GM21786 (cell line): ENCODE results near the gene DNAI1.

ENCODE experiments used
- ATAC-seq: cut with Tn5 transposase; IDR thresholded peaks from one replicate; pipeline ENCODE4 v1.9.1; 2021; ENCODE audit not compliant: unreplicated experiment

Gene DNAI1

DNA sequence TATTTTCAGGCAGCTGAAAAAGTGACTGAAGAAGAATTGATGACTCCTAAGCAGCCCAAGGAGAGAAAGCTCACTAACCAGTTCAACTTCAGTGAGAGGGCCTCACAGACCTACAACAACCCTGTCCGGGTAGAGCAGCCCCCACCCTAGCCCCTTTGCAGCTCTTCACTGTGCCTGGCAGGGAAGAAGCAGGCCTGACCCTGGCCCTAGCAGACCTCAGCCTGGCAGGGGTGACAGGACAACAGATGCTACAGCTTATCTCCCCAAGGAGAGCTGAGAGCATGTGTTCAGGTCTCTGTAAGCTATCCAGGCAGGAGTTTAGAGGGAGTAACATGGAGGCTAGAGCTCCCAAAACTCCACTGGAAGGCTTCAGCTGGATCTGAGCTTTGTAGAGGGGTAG lies 31.8 kb downstream of the DNAI1 start:
- no peak for ATAC-seq

DNA sequence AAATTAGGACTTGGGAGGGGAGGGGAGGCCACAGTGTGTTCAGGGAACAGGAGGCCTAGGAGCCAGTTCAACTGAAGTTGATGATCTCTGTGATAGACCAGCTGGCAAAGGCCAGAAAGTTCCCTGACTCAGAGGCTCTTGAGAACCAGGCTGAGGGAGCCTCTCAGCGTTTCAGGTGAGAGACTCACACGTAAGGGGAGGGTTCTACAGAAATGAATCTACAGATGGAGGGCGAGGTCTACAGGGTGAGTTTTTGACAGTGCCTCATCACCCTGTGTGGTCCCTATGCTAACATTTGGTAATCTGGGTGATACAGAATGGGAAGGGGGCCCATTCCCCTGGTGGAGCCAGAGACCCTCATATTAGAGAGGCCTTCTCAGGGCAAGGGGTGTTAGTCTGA lies 32.2 kb downstream of the DNAI1 start:
- ATAC-seq, result no peak

DNA sequence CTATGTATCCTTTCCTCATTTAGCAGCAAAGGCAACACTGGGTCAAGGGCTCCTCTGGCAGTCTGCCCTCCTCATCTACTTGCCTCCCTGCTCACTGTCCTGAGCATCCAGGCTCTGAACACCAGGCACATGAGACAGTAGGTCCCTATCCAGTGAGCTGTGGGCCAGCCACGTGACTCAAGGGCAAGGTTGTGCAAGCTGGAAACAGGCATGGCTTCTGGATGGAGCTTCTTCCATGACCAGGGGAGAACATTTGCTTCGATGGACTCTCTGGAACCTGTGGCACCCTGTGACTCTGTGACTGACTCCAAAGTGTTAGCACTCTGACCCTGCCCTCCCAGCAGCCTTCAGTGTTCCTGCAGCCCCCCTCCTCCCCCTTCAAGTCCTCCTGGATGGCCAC lies 33.0 kb downstream of the DNAI1 start:
- ATAC-seq, result no peak

DNA sequence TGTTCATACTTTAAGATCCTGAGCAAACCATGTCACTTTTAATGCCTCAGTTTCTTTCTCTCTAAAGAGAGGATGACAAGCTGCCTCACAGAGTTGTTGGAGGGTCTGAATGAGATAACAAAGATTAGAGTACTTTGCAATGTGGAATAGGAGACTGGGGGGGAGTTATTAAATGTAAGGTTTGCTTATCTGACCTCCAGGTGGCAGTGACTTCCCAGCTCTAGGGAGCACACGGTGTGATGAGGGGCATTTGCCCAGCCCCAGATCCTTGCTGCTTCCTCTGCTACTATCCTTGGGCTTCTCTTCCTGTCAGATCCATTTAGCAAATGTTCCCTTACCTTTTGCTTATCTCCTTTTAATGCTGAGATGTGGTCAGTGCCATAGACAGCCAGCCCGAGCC lies 33.4 kb downstream of the DNAI1 start:
- ATAC-seq, result no peak

DNA sequence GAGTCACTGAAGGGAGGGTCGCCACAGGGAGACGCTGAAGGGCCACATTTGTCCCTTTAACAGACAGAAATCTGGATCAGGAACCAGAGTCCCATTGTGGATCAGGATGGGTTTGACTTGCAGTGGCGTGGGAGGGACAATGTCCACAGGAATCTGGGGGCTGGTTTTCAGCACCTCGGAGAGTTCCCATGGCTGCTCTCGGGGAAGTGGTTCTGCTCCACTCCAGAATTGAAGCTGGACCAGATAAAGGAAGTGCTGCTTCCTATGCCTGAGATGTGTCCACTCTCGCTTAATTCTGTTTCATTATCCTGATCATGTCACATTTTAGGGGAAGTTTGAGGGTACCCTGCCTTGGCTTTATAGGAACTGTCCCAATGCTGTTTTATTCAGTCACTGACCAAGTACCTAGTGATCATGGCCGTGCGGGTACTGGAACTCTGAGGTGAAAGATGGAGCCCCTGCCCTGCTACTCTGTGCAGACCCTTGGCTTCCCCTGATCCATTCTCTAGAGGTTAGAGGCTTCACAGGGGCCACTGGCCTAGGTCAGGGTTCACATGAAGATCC lies 35.4 kb downstream of the DNAI1 start:
- ATAC-seq, result no peak

DNA sequence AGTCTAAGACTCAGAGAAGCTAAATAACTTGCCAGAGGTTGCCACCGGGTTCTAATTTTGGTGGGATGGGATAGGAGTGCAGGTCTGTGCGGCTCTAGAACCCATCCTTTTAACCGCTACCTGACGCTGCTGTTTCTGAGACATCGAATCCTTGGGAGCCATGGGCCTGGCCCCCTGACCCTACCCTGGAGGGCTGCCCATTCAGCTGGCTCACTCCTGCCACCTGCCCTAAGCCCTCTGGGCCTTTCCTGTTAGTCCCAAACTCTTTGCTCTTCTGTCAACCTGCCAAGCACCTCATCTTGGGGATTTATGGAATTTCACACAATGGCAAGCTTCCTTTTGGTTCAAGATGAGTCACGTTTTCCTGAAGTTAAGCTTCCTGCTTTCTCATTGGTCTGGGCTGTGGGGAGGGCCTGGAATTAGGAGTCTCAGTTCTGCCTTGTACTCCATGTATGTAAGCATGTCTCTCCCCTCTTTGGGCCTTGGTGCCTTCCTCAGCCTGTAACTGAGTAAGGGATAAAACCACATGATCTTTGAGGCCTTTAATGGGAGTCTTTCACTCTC lies 37.6 kb downstream of the DNAI1 start:
- ATAC-seq, result no peak

DNA sequence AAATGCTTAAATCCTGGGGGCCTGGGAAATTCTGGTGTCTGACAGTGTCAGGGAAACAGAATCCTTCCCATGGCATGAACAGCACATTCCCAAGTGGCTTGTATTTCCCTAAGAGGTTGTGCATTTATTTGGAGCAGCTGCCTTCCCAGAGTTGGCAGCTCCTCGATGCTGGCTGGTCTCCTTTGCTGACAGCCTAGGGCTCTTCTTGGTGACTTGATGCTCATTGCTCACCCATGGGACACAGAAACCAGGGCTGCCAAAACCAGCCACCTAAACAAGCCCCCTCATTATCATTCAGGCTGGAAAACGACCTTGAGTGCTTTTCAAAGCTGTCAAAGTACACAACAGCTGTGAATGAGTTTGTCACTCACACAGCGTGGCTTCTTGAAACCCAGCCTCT lies 39.9 kb downstream of the DNAI1 start:
- ATAC-seq, result no peak

DNA sequence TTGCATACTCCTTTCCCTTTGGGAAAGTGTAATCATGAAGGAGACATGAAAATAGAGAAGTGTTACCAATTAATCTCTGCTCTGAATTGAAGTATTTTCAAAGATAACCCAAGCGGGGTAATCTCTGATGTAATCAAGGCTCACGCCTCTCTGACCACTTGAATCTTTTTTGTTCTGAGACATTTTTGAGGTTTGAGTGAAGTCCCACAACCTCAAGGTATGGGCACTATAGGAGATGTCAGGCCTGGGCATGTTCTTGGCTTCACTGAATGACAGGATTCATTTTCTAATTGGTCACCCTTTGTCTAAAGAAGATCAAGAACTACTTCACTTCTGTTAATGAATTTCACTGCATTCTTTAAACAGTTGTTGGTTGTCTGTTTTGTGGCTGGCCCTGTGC lies 40.5 kb downstream of the DNAI1 start:
- no peak for ATAC-seq

DNA sequence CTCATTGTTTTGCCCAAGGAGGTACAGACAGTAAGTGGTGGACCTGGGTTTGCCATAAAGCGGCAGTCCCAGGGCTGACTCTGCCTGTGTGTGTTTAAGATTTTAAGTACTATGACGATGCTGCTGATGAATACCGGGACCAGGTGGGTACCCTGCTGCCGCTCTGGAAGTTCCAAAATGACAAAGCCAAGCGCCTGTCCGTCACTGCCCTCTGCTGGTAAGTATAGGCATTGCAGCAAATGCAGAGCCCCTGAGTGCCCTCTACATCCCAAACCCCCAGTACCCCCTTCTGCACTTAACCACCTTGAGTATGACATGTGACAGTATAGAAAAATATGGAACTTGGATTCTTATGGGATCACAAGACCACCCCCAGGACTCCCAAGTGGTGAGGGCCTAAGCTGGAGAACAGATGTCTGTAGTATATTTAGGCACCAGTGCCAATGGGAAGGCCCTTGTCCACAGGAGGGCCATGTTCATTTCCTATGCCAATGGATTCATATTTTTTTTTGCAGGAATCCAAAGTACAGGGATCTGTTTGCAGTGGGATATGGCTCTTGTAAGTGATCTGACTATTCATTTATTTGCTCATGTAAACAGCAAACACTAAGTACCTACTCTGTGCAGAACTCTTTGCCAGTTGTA lies 42.1 kb downstream of the DNAI1 start:
- ATAC-seq, result no peak

DNA sequence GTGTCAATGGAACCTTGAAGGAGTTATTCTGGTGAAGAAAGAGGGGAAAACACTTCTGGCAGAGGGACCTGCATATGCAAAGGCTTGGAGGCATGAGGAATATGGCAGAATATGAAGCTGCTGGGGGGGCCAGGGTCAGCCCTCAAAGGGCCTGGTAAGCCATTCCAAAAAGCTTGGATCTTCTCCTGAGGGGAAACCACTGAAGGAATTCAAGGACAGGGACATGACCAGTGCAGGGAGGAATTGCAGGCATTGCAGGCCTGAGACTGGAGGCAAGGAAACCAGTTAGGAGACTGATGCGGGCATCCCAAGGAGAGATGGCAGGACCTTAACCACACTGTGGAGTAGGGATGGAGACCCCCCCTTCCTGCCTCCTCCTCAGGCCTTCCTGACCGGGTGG lies 42.8 kb downstream of the DNAI1 start:
- ATAC-seq, result no peak

DNA sequence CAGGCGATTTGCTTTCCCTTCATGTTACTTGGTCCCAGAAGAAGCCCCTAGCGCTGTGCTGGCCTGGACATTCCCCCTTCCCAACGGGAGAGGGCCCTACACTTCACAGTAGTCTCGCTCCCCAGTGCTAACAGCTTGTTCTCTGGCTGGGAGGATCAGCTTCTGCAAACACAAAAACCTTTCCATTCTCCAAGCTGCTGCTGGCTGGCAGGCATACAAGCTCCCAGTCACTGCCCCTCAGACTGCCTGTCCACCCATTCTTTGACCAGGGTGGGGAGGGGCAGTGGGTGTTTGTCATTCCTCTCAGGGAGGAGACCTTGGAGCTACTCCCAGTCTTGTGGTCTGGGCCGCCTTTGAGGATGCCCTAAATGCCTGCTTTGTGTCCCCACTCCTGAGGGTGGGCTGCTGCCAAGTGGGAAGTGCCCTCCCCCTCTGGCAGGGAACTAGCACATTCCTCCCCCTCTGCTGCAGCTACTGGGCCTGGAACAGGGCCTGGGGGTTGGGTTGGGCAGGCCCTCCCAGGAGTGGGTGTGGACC lies 43.4 kb downstream of the DNAI1 start:
- no peak for ATAC-seq

DNA sequence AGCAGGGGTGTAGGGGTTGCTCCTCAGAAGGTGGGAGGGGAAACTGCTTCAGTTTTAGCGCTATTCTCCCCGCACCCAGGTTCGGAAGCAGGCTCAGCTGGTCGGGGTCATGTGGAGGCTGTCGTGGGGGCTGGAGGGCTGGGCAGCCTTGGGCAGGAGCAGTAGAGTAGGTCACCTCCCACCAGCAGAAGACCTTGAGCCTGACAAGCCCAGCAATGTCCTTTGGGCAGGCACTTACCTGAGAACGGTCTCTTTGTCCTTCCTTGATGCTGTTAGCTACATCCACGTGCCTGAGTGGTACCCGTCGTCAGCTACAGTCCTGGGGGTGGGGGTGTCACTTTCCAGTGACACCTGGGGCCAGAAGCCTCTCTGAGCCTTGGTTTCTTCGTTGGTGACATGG lies 43.9 kb downstream of the DNAI1 start:
- no peak for ATAC-seq

DNA sequence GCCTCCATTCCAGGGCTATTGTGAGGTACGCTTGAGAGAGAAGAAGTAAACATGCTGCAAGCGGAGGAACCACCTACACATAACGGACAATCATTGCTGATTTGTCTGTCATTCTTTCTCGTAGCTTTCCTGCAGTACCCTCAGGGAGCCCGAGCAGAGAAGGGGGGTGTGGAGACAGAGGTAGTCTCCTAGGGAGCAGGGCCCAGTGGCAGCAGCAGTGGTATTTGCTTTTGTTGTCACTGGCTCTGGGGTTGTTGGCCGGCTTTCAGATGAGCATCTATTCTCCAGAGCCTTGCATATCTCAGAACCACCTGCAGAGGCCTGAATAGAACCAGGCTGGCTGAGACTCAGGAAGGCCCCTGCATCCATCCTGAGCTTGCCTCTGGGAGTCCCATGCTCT lies 44.3 kb downstream of the DNAI1 start:
- no peak for ATAC-seq

DNA sequence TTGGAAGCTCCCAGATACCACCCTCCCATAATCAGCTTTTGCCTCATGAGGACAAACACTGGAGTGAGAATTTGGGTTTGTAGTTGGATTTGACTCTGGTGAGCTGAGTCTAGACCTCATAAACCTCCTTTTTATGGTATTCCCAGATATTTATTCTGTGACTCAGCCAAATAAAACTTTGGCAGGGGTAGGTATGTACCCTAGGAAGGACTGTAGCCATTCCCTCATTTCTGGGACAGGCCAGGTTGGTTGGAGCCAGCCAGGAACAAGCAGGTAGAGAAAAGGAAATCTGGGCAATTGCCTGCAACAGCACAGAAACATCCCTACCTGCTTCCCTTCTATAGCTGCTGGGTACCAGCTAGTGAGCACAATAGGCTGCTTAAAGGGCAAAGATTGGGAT lies 44.8 kb downstream of the DNAI1 start:
- ATAC-seq, result no peak

DNA sequence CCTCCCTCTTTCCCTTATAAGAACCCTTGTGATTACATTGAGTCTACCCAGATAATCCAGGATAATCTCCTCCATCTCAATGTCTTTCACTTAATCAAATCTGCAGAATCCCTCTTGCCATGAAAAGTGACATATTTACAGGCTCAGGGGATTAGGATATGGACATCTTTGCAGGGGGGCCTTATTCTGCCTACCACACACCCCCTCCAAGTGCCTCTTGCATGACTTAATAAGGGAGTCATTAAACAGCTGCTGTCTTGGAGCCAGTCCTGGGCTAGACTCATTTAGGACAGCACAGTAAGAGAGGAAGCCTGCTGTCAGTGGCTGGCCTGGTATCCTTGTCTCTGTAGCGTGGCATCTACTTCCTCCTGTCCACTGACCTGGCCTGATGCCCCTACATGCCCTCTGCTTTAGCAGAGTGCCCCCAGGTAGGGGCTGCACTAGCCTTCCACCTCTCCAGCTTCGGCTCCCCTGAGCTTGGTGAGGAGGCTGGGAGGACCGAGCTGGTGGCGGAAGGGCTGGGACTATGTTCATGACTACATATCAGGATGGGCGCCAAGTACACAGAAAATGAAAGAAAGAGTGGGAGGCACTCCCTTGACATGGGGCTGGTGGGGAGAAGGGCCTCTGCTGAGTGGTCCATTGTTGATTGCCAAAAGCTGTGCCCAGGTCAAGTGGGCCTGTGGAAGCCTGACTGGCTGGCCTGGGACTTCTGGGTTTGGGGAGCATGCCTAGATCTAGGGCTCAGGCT lies 46.9 kb downstream of the DNAI1 start:
- no peak for ATAC-seq

DNA sequence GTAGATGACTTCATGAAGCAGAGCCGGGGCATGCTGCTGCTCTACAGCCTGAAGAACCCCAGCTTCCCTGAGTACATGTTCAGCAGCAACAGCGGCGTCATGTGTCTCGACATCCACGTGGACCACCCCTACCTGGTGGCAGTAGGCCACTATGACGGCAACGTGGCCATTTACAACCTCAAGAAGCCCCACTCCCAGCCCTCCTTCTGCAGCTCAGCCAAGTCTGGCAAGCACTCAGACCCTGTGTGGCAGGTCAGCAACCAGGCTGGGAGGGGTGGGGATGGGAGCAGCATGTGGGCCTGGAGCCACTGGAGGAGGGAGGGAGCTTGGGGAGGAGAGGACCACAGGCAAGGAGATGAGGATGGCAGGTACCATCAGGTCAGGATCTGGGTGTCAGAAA lies 48.0 kb downstream of the DNAI1 start:
- ATAC-seq, result no peak

DNA sequence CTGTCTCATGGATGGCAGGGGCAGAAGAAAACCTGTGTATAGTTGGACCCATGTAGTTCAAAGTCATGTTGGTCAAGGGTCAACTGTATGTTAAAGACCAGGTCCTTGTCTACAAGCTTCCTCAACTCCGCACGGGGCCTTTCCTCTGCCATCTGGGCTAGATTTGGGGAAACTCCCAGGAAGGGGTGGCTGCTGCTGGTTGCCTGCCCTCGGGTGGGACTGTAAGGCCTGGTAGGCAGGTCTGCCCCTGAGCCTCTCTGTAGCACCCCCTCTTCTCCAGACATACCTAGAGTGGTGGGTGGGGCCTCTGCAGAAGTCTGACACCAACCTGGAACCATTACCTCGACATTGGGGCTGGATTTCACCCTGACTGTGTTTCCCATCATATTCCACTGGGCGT lies 49.0 kb downstream of the DNAI1 start:
- no peak for ATAC-seq

DNA sequence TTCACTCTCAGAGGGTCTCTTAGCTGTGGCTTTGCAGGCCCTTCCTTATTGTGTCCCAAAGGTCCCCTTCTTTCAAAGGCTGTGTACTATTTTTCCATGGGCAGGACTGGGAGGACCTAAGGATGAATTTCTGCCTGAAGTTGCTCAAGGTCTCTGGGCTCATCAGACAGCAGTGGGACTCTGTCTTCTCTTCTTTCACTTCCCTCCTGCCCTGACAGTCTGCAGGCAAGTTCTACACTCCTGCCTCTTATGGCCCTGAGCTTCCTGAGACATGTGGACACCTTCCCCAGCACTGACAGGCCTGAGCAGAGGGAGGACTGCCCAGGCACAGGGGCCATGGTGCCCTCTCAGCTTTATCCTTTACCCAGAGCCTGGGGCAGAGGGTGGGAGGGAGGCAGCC lies 49.4 kb downstream of the DNAI1 start:
- no peak for ATAC-seq

DNA sequence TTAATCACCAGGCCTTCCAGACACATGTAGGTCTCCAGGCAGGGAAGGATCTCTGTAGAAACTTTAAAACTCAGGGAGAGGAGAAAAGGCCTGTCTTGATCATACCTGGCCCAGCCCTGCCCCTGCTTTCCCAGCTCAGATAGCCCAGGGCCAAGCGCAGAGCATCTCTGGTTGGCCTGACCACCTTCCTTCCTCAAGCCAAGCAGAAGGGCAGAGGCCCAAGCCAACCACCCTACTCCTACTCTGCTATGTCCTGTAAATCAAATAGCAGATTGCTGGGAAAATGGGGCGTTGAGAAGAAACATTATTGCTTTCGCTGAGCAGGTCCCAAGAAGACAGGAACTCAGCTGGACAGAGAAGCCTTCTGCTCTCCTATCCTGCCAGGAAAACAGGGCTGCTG lies 49.9 kb downstream of the DNAI1 start:
- ATAC-seq, result no peak

DNA sequence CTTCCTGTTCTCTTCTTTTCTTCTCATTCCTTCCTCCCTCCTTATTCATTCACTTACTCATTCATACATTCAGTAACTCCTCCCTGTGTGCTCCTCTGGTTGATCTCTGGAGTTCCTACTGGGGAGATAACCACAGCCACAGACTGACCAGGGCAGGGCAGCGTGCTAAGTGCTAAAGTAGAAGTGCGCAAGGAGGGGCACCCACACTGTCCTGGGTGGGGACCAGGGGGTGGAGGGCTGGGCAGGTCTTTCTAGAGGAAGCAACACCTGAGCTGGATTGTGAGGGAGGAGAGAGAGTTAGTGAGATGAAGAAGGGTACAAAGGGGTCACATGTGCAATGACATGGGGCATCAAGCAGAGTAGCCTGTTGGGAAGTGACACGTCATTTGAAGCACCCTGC lies 50.3 kb downstream of the DNAI1 start:
- ATAC-seq, result no peak

DNA sequence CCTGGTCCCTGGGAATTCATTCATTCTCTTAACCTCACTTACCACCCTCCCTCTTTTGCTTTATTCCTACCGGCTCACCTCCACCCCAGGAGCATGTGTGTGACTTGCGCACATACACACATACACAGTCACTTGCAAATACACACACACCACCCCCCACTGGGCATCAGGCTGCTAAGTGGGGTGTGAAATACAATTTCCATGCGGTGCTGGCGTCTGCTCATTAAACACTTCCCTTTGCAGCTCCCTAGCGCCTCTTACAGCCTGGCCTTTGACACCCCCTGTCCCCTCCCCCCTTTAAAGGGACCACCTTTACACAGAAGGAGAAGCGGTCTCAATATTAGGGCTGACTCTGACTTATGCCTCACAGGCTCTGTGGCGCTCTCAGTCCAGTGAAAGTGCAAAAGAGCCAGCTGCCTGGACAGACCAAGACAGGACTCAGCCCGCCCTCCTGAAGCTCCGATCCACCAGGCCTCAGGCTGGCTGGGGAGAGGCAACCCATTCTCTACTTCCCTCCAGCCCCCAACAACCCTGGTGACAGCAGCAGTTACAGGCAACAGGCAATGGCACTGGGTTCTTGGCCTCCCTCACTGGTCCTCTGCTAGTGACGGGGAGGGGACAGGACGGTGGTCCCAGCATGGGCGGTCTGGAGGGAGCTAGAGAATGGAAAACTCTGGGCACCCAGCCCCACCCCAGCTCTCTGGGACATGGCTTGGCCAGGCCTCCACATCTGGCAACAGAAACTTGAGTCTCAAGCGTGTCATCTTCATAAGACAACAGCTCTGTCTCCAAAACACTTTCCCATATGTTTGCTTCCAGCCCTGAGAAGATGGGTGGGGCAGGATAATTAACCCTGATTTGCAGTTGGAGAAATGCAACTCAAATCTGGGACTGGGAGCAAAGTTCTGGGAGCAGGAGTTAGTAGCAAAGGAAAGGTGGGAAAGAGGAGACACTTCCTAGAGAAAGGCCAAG lies 52.2 kb downstream of the DNAI1 start:
- ATAC-seq, result no peak
